Retinal pigment epithelial cell (primary cell): ENCODE data around the gene GRID1.

Source experiments
- DNase-seq: peaks from one replicate; pipeline ENCODE4 v3.0.0-alpha.2; 2010; ENCODE audit warnings: low read depth
- H3K4me3 ChIP-seq: 2 replicates; pipeline ENCODE4 v1.5.1; 2011; ENCODE audit warnings: mild to moderate bottlenecking, low read length, control low read depth, moderate library complexity
- TF ChIP-seq, protein P1 (sequence below): conservative IDR thresholded peaks from 2 replicates; pipeline ENCODE4 v1.5.1; 2011; ENCODE audit warnings: low read depth, low read length, control low read depth, inconsistent platforms

GRID1 gene

DNA sequence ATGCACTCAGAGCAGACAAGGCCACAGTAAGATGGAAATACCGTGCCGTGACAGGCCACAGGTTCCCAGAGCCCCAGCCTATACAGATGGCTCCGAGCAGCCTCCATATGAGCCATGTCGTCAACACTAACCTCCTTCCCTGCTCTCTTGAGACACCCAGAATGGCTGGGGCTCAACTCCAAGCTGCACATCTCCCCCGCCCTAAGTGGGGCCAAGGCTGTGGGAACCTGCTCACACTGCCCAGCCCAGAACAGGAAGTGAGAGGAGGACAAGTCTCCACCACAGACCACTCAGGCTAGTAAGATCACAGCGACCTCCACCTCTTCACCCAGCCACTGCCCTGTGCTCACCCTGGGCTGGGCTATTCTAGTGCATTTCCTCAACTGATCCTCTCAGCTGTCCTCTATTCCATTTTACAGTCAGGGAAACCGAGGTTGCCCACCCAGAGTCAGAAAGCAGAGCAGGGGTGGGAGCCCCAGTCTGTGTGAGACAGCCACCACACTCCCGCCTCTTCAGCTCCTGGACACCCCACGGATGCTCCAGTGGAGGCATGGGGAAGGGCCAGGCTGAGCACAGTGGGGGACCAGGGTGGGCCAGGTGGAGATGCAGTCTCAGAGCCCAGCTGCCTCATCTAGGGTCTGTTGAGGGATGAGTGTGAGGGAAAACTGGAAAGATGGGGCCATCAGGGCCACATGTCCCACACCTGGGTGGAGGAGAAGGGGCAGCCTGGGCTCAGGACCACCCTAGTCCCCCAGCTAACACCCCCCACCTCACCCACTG is 11.6 kb downstream of the GRID1 start:
- DNase-seq, result no peak
- TF ChIP-seq, protein P1, sequence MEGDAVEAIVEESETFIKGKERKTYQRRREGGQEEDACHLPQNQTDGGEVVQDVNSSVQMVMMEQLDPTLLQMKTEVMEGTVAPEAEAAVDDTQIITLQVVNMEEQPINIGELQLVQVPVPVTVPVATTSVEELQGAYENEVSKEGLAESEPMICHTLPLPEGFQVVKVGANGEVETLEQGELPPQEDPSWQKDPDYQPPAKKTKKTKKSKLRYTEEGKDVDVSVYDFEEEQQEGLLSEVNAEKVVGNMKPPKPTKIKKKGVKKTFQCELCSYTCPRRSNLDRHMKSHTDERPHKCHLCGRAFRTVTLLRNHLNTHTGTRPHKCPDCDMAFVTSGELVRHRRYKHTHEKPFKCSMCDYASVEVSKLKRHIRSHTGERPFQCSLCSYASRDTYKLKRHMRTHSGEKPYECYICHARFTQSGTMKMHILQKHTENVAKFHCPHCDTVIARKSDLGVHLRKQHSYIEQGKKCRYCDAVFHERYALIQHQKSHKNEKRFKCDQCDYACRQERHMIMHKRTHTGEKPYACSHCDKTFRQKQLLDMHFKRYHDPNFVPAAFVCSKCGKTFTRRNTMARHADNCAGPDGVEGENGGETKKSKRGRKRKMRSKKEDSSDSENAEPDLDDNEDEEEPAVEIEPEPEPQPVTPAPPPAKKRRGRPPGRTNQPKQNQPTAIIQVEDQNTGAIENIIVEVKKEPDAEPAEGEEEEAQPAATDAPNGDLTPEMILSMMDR, result no peak
- no peak overlapping the region for H3K4me3 ChIP-seq

DNA sequence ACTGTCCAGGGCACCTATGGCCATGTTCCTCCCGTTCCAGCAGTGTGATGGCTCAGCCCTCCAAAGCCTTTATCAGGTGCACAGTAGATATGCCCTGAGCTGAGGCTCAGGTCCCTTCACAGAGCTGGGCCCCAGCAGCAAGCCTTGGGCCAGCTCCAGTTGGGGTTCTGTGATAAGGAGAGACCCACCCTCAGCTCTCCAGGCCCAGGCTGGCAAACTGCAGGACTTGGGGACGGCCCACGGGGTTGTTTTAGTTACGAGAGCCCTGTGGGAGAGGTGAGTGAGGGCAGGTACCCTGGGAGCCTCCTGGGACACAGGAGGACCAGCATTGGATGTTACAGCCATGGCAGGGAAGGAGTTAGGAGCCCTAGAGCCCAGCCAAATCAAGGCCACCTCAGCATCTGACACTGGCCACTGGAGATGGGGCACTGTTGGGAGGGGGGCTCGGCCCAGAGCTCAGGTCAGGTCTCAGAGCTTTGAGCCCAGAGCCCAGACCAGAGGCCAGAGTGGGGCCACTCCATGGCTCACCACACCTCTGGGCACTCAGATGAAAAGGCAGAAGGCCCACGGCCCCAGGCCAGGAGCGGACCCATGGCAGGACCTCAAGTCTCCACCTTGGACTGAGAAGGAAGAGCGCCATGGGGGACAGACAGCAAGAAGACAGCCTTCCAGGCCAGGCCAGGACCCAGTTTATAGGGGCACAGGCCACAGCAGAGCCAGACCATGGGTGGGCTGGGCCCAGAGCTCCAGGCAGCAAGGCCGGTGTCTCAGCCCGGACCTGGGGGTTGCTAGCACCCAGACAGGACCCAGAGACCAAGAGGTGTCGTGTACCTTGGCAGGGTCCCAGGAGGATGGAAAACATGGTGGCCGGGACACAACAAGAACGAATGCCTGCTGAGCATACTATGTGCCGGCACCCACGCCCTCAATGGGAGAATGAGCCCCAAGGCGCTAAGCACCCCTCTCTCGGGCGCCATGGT is 12.8 kb downstream of the GRID1 start:
- TF ChIP-seq, protein P1, result no peak
- no peak for DNase-seq
- no peak overlapping the region for H3K4me3 ChIP-seq

DNA sequence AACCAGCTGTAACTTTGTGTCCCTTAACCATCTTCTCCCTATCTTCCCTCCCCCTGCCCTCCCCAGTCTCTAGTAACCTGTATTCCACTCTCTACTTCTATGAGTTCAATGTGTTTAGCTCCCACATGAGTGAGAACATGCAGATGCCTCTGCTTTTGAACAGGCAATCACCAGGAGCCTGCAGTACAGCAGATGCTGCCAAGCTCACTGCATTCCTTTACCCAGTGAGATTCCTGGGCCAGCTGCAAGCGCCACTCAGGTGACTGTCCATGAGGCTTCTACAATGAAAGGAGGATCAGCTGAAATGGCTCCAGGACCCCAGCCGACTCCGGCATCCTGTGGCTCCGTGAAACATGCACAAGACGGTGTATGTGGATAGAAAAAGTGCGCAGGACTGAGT is 15.7 kb downstream of the GRID1 start:
- H3K4me3 ChIP-seq, result no peak overlapping the region

DNA sequence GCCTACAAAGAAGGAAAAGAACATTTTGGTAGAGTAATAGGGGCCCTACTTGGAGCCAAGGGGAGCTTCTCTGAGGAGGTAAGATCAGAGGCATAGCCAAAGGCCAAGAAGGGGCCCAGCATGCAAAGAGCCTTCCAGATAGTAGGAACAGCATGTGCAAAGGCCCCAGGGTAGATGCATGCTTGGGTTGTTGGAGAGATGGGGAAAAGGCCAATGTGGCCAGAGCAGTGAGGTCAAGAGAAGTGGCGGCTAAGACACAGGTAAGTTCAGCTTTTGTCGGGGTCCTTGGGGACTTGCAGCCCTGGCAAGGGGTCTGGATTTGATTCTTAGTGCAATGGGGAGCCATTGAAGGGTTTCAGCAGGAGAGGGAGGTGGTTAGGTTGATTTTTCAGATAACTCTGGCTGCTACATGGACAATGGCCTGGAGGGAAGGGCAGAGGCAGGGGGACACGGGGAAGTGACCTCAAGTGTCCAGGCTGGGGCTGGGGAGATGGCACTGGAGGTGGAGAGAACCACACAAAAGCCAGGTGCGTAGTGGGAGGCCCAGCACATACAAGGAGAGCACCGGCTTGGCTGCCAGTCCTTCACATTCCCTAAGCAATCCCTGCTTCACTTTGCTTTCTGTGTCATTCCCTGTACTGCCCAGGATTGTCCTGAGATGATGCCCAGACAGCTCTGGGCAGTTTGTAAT is 16.5 kb downstream of the GRID1 start:
- TF ChIP-seq, protein P1, result no peak
- no peak for DNase-seq
- no peak overlapping the region for H3K4me3 ChIP-seq

More for the DNA sequence above, 15.7 kb downstream of the GRID1 start:
- TF ChIP-seq, protein P1, result no peak
- no peak for DNase-seq

DNA sequence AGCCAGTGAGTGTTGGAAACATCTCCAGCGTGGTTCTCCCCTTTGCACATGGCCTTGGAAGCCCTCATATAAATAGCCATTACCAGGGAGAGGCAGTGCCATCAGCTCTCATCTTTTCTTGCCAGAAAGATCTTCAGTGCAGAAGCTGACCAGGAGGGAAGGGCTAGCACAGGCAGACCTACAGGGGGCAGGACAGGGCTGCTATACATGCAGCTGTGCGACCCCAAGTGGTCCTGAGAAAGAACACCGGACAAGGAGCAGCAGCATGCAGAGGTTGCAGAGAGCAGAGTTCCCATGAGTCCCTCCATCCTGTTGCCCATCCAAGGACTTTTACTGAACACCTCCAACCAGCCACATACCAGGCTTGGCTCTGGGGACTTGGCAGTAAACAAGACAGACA is 17.1 kb downstream of the GRID1 start:
- H3K4me3 ChIP-seq, result no peak overlapping the region
- TF ChIP-seq, protein P1, result peak; percentile 69
- DNase-seq, result no peak

DNA sequence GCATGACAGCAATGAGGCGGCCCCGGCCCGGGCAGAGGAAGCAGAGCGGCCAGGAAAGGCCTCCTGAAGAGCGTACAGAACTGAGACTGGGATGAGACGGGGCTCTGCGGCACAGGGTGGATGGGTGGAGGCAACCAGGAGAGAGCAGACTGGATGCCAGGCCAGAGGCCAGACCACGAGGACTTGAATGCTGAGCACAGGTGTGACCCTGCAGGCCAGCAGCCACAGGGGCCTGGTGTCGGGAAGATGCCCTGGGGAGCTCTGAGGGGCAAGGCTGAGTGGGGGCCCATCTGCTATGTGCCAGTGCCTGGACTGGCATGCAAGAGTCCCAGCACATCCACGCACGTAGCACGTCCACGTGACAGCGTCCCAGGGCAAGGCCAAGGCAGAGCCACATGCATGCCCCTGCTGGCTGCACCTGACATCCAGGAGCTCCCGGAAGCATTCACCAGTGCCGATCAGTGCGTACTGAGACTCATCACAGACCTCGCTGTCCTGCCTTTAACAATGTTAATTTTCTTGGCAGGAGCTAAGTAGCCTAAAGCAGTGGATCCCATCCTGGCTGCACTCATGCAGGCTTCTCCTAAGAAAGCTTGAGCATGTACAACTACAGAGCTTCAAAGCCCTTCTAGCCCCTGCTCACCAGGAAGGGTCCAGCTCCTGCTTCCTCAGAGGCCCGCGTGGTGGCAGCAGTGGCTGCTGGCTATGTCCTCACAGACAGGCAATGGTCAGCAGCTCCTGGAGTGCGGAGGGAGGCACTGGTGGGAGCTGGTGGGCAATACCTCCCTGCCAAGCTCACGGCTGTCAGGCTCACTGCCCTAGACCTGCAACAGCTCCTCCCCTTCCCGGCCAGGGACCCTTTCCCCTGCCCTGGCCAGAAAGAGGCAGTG is 18.0 kb downstream of the GRID1 start:
- H3K4me3 ChIP-seq, result no peak overlapping the region
- DNase-seq, result no peak
- TF ChIP-seq, protein P1, result peak; percentile 27
